Mucosa of rectum (tissue), 2 donors: ENCODE data around the gene NSMCE1.
A peak's percentile ranks its signal among the peaks of the same experiment; 100 is the strongest.

ENCODE experiments used
- H3K27ac ChIP-seq, 2 donors: one replicate each; pipeline ENCODE4 v1.7.0; 2013; ENCODE audit warnings: inconsistent platforms in 2 of 2, low read depth in 2 of 2, low read length in 2 of 2
- H3K27me3 ChIP-seq, 2 donors: one replicate each; pipeline ENCODE4 v1.7.0; 2013; ENCODE audit warnings: low read length in 2 of 2; ENCODE audit not compliant: control insufficient read depth in 2 of 2, insufficient read depth in 2 of 2
- H3K36me3 ChIP-seq, 2 donors: one replicate each; pipeline ENCODE4 v1.7.0; 2013; ENCODE audit warnings: low read length in 2 of 2; ENCODE audit not compliant: control insufficient read depth in 2 of 2, insufficient read depth in 2 of 2
- H3K4me1 ChIP-seq, 2 donors: one replicate each; pipeline ENCODE4 v1.7.0; 2013; ENCODE audit warnings: low read length in 2 of 2, mild to moderate bottlenecking in 1 of 2; ENCODE audit not compliant: control insufficient read depth in 2 of 2, insufficient read depth in 2 of 2
- H3K4me3 ChIP-seq, 2 donors: one replicate each; pipeline ENCODE4 v1.7.0; 2013; ENCODE audit warnings: low read length in 2 of 2
- H3K9ac ChIP-seq, 2 donors: one replicate each; pipeline ENCODE4 v1.7.0; 2013; ENCODE audit warnings: low read length in 2 of 2, low read depth in 1 of 2, mild to moderate bottlenecking in 1 of 2
- H3K9me3 ChIP-seq, 2 donors: one replicate each; pipeline ENCODE4 v1.7.0; 2013; ENCODE audit warnings: low read length in 2 of 2; ENCODE audit not compliant: control insufficient read depth in 2 of 2
- donor health status: healthy.
- donor health status: Normal muscosa, but diverticular disease.

The NSMCE1 gene

DNA sequence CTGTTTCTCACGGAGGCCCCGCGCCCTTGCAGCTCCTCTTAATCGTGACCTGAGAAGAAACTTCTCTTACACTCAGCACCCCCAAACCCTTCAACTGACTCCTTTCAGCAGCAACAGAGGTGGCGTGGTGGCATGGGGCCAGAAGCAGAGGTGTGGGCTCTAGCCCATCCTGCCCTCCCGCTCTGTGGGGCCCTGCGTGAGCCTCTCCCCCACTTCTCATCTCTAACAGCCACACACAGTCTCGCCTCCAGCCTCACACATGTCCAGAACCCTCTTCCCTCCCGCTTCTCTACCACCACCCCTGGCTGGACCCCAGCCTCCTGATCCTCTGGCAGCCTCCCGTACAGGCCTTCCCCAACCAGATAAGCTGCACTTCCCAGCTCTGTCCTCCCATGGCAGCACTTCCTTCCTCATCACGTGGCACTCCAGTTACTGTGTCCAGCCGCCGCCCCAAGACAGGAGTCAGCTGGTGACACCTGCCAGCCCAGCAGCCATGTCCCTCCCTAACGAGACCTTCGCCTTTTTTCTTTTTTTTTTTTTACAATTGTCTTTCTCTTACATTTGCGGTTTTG, 30.5 kb downstream of the NSMCE1 start:
- H3K36me3 ChIP-seq, result peaks cover 0 to 4% of the 10 kb centered on the region in 2 donors
- peak overlapping the region; percentile 77 to 90 for H3K27ac ChIP-seq
- H3K4me1 ChIP-seq, result peaks cover 74 to 76% of the 10 kb centered on the region in 2 donors
- no peaks in the 10 kb centered on the region for H3K27me3 ChIP-seq
- H3K9me3 ChIP-seq, result no peaks in the 10 kb centered on the region
- peak overlapping the region; percentile 6 to 17 for H3K4me3 ChIP-seq
- H3K9ac ChIP-seq, result peak overlapping the region; percentile 41 to 49

DNA sequence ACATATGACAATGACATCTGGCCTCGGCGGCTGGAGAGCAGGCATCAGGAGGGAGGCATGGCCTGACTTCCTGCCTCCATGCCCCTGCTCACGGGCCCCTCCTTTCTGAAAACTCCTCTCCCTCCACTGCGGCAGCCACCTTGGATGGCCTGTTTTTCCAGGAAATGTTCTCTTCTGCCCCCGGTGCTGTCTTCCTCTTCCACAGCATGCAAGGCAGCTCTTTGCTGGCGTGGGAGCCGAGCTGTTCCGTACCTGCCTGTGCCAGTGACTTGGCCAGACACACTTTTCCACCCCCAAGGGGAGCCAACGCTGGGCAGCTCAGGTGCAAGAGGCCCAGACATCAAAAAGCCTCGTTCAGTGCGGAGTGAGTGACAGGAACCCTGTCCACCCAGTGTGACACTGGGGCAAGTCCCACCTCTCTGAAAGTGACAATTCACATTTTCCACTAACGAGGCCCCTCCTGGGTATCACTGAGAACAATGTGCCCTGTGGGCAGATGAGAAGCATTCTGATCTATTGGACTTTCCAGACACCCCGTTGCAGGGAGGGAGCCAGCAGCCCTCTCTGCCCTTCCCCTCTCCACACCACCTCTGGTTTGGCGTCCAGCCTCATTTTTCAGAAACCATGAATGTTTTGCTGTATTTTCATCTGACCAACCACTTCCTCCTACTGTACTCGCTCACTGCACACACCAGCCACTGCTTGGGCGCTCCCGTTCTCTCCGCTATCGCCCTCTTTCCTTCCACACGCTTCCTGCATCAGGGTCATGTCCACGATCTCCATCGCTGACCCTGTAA, 31.2 kb downstream of the NSMCE1 start:
- Histone ChIP-seq H3K4me3 (no peak overlapping the region), H3K27ac (peak overlapping the region; percentile 77 to 90), H3K27me3 (no peaks in the 10 kb centered on the region), H3K9ac (peak overlapping the region; percentile 41 to 52), H3K9me3 (no peaks in the 10 kb centered on the region), H3K4me1 (peaks cover 74 to 76% of the 10 kb centered on the region in 2 donors), H3K36me3 (peaks cover 0 to 4% of the 10 kb centered on the region in 2 donors)

DNA sequence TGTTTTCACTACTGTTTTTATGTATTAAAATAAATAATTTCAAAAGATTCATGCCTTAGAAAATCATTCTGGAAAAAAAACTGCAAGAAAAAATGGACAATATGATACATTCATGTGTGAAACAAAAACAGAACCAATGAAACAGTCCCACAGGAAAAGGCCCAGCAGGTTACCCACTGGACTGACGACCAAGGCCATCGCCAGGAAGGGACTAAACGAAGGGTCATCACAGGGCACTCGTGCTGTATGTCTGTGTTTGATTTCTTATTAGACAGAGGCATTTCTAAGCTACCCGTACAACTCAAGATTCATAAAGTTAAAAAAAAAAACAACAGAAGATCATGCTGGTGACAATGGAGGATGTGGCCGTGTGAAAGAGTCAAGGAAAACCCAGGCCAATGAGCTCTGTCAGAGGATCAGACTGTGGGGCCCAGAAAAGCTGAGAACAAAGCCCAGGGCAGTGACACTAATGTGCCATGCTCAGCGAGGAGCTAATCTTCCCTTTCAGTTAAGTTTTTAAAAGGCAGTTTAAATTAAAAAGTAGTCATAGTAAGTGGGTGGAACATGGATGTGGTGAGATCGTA, 31.8 kb downstream of the NSMCE1 start:
- Histone ChIP-seq H3K4me1 (peaks cover 74 to 76% of the 10 kb centered on the region in 2 donors), H3K9ac (peak overlapping the region in 1 of 2 donors; percentile 26), H3K36me3 (peaks cover 0 to 4% of the 10 kb centered on the region in 2 donors), H3K9me3 (no peaks in the 10 kb centered on the region), H3K27ac (peak overlapping the region; percentile 77 to 90), H3K27me3 (no peaks in the 10 kb centered on the region), H3K4me3 (no peak overlapping the region)

DNA sequence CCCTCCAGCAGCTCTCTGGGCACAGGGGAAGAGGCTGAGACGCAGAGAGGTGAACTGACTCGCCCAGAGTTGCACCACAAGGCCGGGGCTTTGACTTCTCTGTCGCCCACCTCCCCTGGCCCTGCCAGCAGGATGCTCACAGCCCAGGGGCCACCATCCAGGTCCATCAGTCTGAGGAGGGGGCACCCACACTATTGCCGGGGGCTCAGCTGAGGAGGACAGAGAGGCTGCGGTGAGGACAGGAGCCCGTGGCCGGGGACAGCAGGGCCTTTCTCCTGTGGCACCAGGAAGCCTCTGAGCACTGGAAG, 32.7 kb downstream of the NSMCE1 start:
- Histone ChIP-seq H3K4me3 (peak overlapping the region in 1 of 2 donors; percentile 20), H3K27ac (peak overlapping the region; percentile 79 to 90), H3K9me3 (no peaks in the 10 kb centered on the region), H3K36me3 (peaks cover 0 to 4% of the 10 kb centered on the region in 2 donors), H3K9ac (peak overlapping the region; percentile 50 to 52), H3K27me3 (no peaks in the 10 kb centered on the region), H3K4me1 (peaks cover 74 to 76% of the 10 kb centered on the region in 2 donors)

DNA sequence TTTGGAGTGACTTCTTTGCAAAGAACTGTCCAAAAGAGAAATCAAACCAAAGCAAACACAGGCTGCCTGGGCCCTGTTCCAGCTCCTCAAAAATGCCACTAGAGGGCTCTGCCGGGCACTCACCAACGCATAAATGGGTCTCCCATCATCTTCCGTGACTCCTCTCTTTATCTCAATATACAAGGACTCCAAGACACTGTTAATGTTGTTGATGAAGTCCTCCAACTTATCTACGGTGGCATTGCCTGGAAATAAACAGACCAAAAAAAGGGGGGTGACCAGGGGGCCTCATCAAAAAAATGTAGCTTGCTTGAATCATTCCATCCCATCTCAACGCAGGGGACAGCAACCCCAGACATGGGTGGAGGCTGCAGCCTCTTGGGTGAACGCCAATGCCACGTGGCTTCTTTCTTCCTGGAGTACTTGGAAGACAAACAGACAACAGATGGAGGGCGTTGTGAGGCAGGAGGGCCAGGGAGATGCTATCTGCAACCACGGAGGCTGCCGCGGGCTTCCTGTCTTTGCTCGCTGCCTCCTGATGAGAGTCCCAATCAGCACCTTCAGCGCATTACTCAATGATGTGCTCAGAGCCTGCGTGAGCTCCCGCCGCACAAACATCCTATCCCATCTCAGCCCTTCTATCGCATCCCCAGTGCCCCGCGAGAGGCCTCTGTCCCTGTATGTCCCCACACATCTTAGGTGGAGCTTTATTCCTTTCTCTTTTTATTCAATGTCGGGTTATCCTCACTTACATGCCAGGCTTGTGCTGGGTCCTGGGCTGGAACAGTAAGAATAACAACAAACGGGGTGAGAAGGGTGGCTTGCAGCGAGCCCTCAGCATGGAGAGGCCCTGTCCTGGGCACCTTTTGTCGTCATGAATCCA, 33.3 kb downstream of the NSMCE1 start:
- H3K4me3 ChIP-seq, result peak overlapping the region; percentile 20 to 50
- H3K9me3 ChIP-seq, result no peaks in the 10 kb centered on the region
- peak overlapping the region; percentile 79 to 90 for H3K27ac ChIP-seq
- H3K36me3 ChIP-seq, result peaks cover 0 to 4% of the 10 kb centered on the region in 2 donors
- H3K9ac ChIP-seq, result peak overlapping the region; percentile 50 to 52
- H3K27me3 ChIP-seq, result no peaks in the 10 kb centered on the region
- peaks cover 75 to 78% of the 10 kb centered on the region in 2 donors for H3K4me1 ChIP-seq

DNA sequence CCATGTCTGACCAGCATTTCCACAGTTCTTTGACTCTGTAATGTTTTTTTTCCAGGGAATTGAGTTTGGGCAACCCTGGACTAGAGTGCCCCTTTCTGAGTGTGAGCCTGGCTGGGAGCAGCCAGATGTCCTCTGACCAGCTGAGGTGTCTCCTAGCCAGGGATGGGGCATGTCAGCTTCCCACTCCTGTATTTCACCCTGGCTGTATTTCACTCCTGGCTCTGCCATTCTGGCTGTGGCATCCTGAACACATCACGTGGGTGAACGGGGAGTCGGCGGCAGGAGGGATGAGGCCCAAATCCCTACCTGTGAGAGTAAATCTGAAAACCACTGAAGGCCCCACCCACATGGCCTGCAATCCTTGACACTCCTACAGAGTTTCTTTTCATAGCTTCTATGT, 34.0 kb downstream of the NSMCE1 start:
- no peaks in the 10 kb centered on the region for H3K27me3 ChIP-seq
- H3K36me3 ChIP-seq, result peaks cover 0 to 8% of the 10 kb centered on the region in 2 donors
- peak overlapping the region; percentile 32 to 56 for H3K9ac ChIP-seq
- H3K9me3 ChIP-seq, result no peaks in the 10 kb centered on the region
- peak overlapping the region; percentile 79 to 90 for H3K27ac ChIP-seq
- H3K4me3 ChIP-seq, result no peak overlapping the region
- H3K4me1 ChIP-seq, result peaks cover 77 to 79% of the 10 kb centered on the region in 2 donors

DNA sequence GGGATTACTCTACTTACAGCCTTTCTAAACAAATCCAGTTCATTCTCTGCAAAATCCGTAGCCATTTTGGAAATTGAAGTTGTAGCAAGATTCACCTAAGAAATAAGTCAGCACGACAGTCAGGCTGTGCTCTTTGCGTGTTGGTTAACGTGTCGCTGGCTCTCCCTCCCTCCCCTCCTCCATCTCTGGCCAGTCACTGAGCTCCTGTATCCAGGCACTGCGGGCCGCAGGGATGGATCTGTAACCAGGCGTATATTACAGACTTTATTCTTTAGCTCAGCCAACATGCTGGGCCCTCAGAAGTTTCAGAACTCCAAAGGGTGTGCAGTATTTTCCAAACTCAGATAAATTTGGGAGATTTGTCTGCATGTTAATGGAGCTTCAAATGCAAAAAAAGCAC, 34.4 kb downstream of the NSMCE1 start:
- Histone ChIP-seq H3K9ac (peak overlapping the region in 1 of 2 donors; percentile 32), H3K4me1 (peaks cover 79 to 80% of the 10 kb centered on the region in 2 donors), H3K27ac (peak overlapping the region in 1 of 2 donors; percentile 90), H3K4me3 (no peak overlapping the region), H3K27me3 (no peaks in the 10 kb centered on the region), H3K9me3 (no peaks in the 10 kb centered on the region), H3K36me3 (peaks cover 0 to 8% of the 10 kb centered on the region in 2 donors)

DNA sequence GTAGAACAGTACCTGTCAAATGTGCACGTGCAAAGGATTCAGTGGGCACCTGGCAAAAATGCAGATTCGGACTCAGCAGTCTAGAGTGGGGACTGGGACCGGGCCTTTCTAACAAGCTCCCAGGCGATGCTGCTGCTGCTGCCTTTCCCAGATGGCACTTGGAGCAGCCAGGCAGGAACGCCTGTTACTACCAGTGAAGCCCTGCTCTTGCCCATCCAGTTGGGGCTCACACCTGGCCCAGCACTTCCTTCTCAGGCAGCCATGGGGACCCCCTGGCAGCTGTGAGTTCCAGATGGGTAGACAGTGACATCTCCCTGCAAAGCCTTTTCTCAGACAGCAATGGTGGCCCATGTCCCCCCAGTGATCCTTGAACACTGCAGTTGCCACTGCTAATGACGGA, 34.8 kb downstream of the NSMCE1 start:
- Histone ChIP-seq H3K9me3 (no peaks in the 10 kb centered on the region), H3K4me3 (no peak overlapping the region), H3K36me3 (peaks cover 0 to 8% of the 10 kb centered on the region in 2 donors), H3K27me3 (no peaks in the 10 kb centered on the region), H3K4me1 (peaks cover 83 to 84% of the 10 kb centered on the region in 2 donors), H3K27ac (peak overlapping the region in 1 of 2 donors; percentile 32), H3K9ac (no peak overlapping the region)

DNA sequence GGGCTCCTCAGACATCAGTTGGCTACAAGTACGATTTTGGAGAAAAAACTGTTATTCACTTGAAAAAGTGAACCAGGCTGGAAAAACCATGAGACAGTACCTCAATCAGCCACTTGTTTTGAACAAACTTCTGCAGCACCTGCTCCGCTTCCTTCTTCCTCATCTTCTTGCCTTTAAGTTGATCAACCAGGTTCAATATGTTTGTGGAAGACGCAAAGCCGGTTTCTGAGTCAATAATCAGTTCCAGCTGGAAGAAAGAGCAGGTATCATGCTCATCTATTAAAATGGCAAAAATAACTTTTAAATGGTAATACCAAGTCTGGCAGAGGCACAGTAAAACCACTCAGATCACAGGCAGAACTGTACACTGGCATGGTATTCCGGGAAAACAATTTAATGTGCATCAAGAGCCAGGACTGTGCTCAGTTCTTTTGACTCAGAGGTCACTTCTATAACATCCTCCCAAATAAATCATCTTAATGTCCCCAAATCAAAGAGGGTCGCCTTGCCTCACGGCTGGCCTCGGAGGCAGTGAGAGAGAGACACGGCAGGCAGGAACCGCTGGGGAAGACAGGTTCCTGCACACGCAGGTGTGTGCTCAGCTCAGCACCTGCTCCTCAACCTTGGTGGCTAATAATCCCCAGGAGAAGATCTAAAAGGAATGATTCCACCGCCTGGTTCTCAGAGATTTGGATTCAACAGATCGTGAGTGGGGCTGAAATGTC, 35.5 kb downstream of the NSMCE1 start:
- Histone ChIP-seq H3K4me1 (peaks cover 78% of the 10 kb centered on the region in 2 donors), H3K27me3 (no peaks in the 10 kb centered on the region), H3K4me3 (no peak overlapping the region), H3K9ac (peak overlapping the region in 1 of 2 donors; percentile 20), H3K9me3 (no peaks in the 10 kb centered on the region), H3K27ac (peak overlapping the region; percentile 48 to 71), H3K36me3 (peaks cover 0 to 8% of the 10 kb centered on the region in 2 donors)
